A549 (cell line): ENCODE measurements around the gene GPR25. TPM values are rescaled to one million over a fixed set of nuclear protein-coding genes. Genes with fewer than 3 reads are reported as not detected.

Experiments used
- ATAC-seq, 2 experiments: fragments of 200-7000 bp in 1 of 2; fragments of >200 bp in 1 of 2; cut with Nextera tagmentation in 1 of 2; cut with Tn5 transposase in 1 of 2; 3 replicates each; pipeline versions ENCODE4 v1.8.0 to v1.9.1; 2018 to 2020; ENCODE audit warnings: mild to moderate bottlenecking in 1 of 2, moderate library complexity in 1 of 2
- CTCF ChIA-PET: fragments of 300-600 bp; sonication (Branson Sonifier 250); formaldehyde crosslinking; extraction: SDS; loops from one replicate; lab custom pipeline; 2021; ENCODE audit warnings: antibody characterized with exemption, inconsistent platforms; lab: Yijun Ruan, JAX
- POLR2A ChIA-PET: fragments of 350-600 bp; formaldehyde crosslinking; extraction: SDS; loops from one replicate; lab custom pipeline; 2021; ENCODE audit warnings: antibody characterized with exemption, inconsistent platforms; lab: Yijun Ruan, JAX
- DNase-seq, 2 experiments: peaks; one replicate each; pipeline versions ENCODE4 v3.0.0 to v3.0.0-alpha.2; 2011 to 2016; ENCODE audit warnings: low read depth in 1 of 2, low spot score in 1 of 2
- FAIRE-seq: peaks from 2 replicates; lab custom pipeline; 2011; peaks lifted over from hg19 to GRCh38; lab: Jason Lieb, UNC
- H3K27ac ChIP-seq, 2 experiments: fragments of >200 bp; sonication (Bioruptor Twin); formaldehyde crosslinking; 3 replicates each; pipeline ENCODE4 v1.5.1; 2016 to 2017
- H3K4me1 ChIP-seq: fragments of >200 bp; sonication (Bioruptor Twin); formaldehyde crosslinking; 3 replicates; pipeline ENCODE4 v1.6.1; 2016
- H3K4me2 ChIP-seq: fragments of >200 bp; sonication (Bioruptor Twin); formaldehyde crosslinking; 3 replicates; pipeline ENCODE4 v1.6.1; 2016
- H3K4me3 ChIP-seq: fragments of >200 bp; sonication (Bioruptor Twin); formaldehyde crosslinking; 3 replicates; pipeline ENCODE4 v1.5.1; 2016
- H3K9me3 ChIP-seq: fragments of >200 bp; sonication (Bioruptor Twin); formaldehyde crosslinking; 3 replicates; pipeline ENCODE4 v1.6.1; 2016
- BHLHE40 ChIP-seq: IDR thresholded peaks from 2 replicates; pipeline ENCODE4 v1.6.1; 2012; ENCODE audit warnings: low read depth, low read length, inconsistent platforms
- CEBPB ChIP-seq, 2 experiments: fragments of >200 bp in 1 of 2; sonication (Bioruptor Twin) in 1 of 2; formaldehyde crosslinking in 1 of 2; IDR thresholded peaks; 2 replicates each; pipeline ENCODE4 v1.6.1; 2012 to 2016
- CHD2 ChIP-seq: fragments of 150-350 bp; IDR thresholded peaks from 2 replicates; pipeline ENCODE4 v1.6.1; 2014; ENCODE audit warnings: low read length; ENCODE audit not compliant: partially characterized antibody
- CHD4 ChIP-seq: fragments of 200-600 bp; sonication (generic); IDR thresholded peaks from 2 replicates; pipeline ENCODE4 v1.6.1; 2016; ENCODE audit warnings: antibody characterized with exemption, mild to moderate bottlenecking, borderline replicate concordance
- E2F6 ChIP-seq: IDR thresholded peaks from 2 replicates; pipeline ENCODE4 v1.6.1; 2012; ENCODE audit warnings: low read depth, borderline replicate concordance
- EP300 ChIP-seq, 2 experiments: fragments of >200 bp; sonication (Bioruptor Twin); formaldehyde crosslinking; IDR thresholded peaks; 2 replicates in 1 of 2; 3 replicates in 1 of 2; pipeline ENCODE4 v1.6.1; 2016 to 2017
- ESRRA ChIP-seq: fragments of 150-350 bp; IDR thresholded peaks from 2 replicates; pipeline ENCODE4 v1.6.1; 2014; ENCODE audit warnings: mild to moderate bottlenecking, low read length, borderline replicate concordance
- FOSB ChIP-seq: fragments of 250-450 bp; sonication (Bioruptor Pico); IDR thresholded peaks from 2 replicates; pipeline ENCODE4 v1.5.0; 2020; ENCODE audit warnings: mild to moderate bottlenecking, moderate library complexity
- HDAC2 ChIP-seq: fragments of 200-600 bp; sonication (generic); IDR thresholded peaks from 2 replicates; pipeline ENCODE4 v1.6.1; 2016
- HOXB13 ChIP-seq: fragments of 250-450 bp; sonication (Bioruptor Pico); IDR thresholded peaks from 2 replicates; pipeline ENCODE4 v1.5.0; 2020; ENCODE audit warnings: low read depth, mild to moderate bottlenecking, moderate library complexity
- MAFK ChIP-seq: fragments of 450-650 bp; IDR thresholded peaks from 2 replicates; pipeline ENCODE4 v1.6.1; 2014; ENCODE audit not compliant: partially characterized antibody
- MAX ChIP-seq: IDR thresholded peaks from 2 replicates; pipeline ENCODE4 v1.6.1; 2012
- MAZ ChIP-seq: fragments of 150-350 bp; IDR thresholded peaks from 2 replicates; pipeline ENCODE4 v1.6.1; 2014; ENCODE audit warnings: antibody characterized with exemption, low read depth, low read length, borderline replicate concordance
- PBX3 ChIP-seq: IDR thresholded peaks from 2 replicates; pipeline ENCODE4 v1.6.1; 2012
- POLR2A ChIP-seq: IDR thresholded peaks from 2 replicates; pipeline ENCODE4 v1.6.1; 2012; ENCODE audit warnings: mild to moderate bottlenecking, low read length
- RFX5 ChIP-seq: fragments of 450-650 bp; IDR thresholded peaks from 2 replicates; pipeline ENCODE4 v1.7.1; 2014; ENCODE audit warnings: antibody characterized with exemption, mild to moderate bottlenecking, moderate library complexity
- SMC3 ChIP-seq: fragments of >200 bp; sonication (Bioruptor Twin); formaldehyde crosslinking; IDR thresholded peaks from 3 replicates; pipeline ENCODE4 v1.6.1; 2018; ENCODE audit warnings: inconsistent platforms
- SREBF2 ChIP-seq: fragments of 450-650 bp; IDR thresholded peaks from 2 replicates; pipeline ENCODE4 v1.6.1; 2014; ENCODE audit warnings: mild to moderate bottlenecking, moderate library complexity
- TP53 ChIP-seq: fragments of 250-450 bp; sonication (Bioruptor Pico); IDR thresholded peaks from 2 replicates; pipeline ENCODE4 v1.5.0; 2021; ENCODE audit warnings: mild to moderate bottlenecking, moderate library complexity
- ZFP36 ChIP-seq: fragments of 450-650 bp; IDR thresholded peaks from 2 replicates; pipeline ENCODE4 v1.6.1; 2014; ENCODE audit warnings: borderline replicate concordance; ENCODE audit not compliant: partially characterized antibody
- ZNF302 ChIP-seq: fragments of 250-450 bp; sonication (Bioruptor Pico); IDR thresholded peaks from 2 replicates; pipeline ENCODE4 v1.9.0; 2021; ENCODE audit warnings: inconsistent platforms, mild to moderate bottlenecking, moderate library complexity
- WGBS: methylation state at CpG from one replicate; pipeline ENCODE4 v1.1.6; 2017; ENCODE audit errors: missing lambda C conversion rate; 5-methylcytosine and 5-hydroxymethylcytosine counted together
- polyA plus RNA-seq, 4 experiments: library from polyadenylated mRNA; depleted of rRNA in 3 of 4; stranded (reverse); fragments of >200 nt; fragmentation: RNase III in 1 of 4; extraction: RNeasy Plus Mini Kit Qiagen cat#74134 plus additional on column Dnase treatment in 1 of 4; gene quantifications; 2 replicates in 3 of 4; 3 replicates in 1 of 4; pipeline ENCODE4 v1.2.3, GENCODE V29; 2011 to 2017

GPR25 gene
- polyA plus RNA-seq, 2 of the 4 experiments (the other 2 are of a cell fraction): not detected

- H3K4me3 ChIP-seq: no peak overlapping the region
- POLR2A ChIA-PET: interaction anchor here (1.1 to 1.3 kb wide), 2 partner anchors 10 to 21 kb away, joined by 3 to 4 read pairs; no protein-coding TSS in a partner anchor
- no peak overlapping the region for H3K4me2 ChIP-seq
- TF ChIP-seq BHLHE40 (no peak), CEBPB (IDR thresholded peaks at IDR 0.05) (peak in 1 of 2 experiments; percentile 37; a peak in 1 of 4 replicates)
- TF ChIP-seq, all 56 proteins: peak for 1
- FAIRE-seq (no peak), ATAC-seq (peak; percentile 48 to 50; a peak in 4 of 6 replicates), DNase-seq (peak in 1 of 2 experiments; percentile 33)
- WGBS: 68% methylated on average over 7 of the region's 7 CpGs
- H3K4me1 ChIP-seq: peaks cover 16% of the 10 kb centered on the region; the same call in 2 of the 3 replicates
- CTCF ChIA-PET: interaction anchor here (1.2 to 2.4 kb wide), 6 partner anchors 9 to 358 kb away, joined by 3 to 6 read pairs (median 4); partner anchors contain the start of gene INAVA
- no peaks in the 10 kb centered on the region for H3K9me3 ChIP-seq
- peak overlapping the region in 1 of 2 experiments; percentile 11; a peak in 3 of 6 replicates for H3K27ac ChIP-seq
Measured at GRCh38 chr1:200917291-200917817, 44.6 kb downstream of the GPR25 start.

- CTCF ChIA-PET: interaction anchor here (1.3 to 2.4 kb wide), 2 partner anchors 10 to 27 kb away, joined by 4 to 6 read pairs; no protein-coding TSS in a partner anchor
Measured at GRCh38 chr1:200918006-200918405, 45.2 kb downstream of the GPR25 start.

GRCh38 chr1:200919386-200919785, 46.6 kb downstream of the GPR25 start:
- POLR2A ChIA-PET: interaction anchor here (1.2 kb wide), 1 partner anchor 28 kb away, joined by 3 read pairs; no protein-coding TSS in a partner anchor
- FAIRE-seq: no peak

More at GRCh38 chr1:200918006-200918405, 45.2 kb downstream of the GPR25 start:
- ATAC-seq (no peak), DNase-seq (no peak), FAIRE-seq (no peak)
- H3K9me3 ChIP-seq: no peaks in the 10 kb centered on the region
- POLR2A ChIA-PET: interaction anchor here (1.3 kb wide), 1 partner anchor 21 kb away, joined by 3 read pairs; no protein-coding TSS in a partner anchor
- no peak overlapping the region for H3K4me2 ChIP-seq
- peaks cover 16% of the 10 kb centered on the region; the same call in 2 of the 3 replicates for H3K4me1 ChIP-seq
- no peak overlapping the region for H3K27ac ChIP-seq
- no peak overlapping the region for H3K4me3 ChIP-seq
- WGBS: 96% methylated on average over 3 of the region's 3 CpGs
- TF ChIP-seq TP53 (no peak), FOSB (CRISPR knock-in tag) (no peak), MAX (no peak)

GRCh38 chr1:200921571-200922110, 48.9 kb downstream of the GPR25 start:
- no peaks in the 10 kb centered on the region for H3K9me3 ChIP-seq
- H3K27ac ChIP-seq: no peak overlapping the region
- ATAC-seq (no peak), DNase-seq (no peak), FAIRE-seq (no peak)
- H3K4me2 ChIP-seq: no peak overlapping the region
- ChIA-PET POLR2A (no interaction called here), CTCF (interaction anchor here (0.7 to 1.9 kb wide), 4 partner anchors 21 to 62 kb away, joined by 3 to 8 read pairs (median 4); no protein-coding TSS in a partner anchor)
- no peak overlapping the region for H3K4me3 ChIP-seq
- H3K4me1 ChIP-seq: peaks cover 18% of the 10 kb centered on the region; the same call in 2 of the 3 replicates
- WGBS: 89% methylated on average over 9 of the region's 9 CpGs
- TF ChIP-seq EP300 (IDR thresholded peaks at IDR 0.05) (no peak), RFX5 (no peak), ZNF302 (no peak), ZFP36 (no peak), HOXB13 (CRISPR knock-in tag) (no peak), POLR2A (no peak), MAFK (no peak), CHD2 (no peak), PBX3 (no peak), SMC3 (no peak), HDAC2 (no peak), E2F6 (no peak), MAZ (no peak), ESRRA (no peak)

More at GRCh38 chr1:200919386-200919785, 46.6 kb downstream of the GPR25 start:
- Histone ChIP-seq H3K4me1 (peaks cover 26% of the 10 kb centered on the region; the same call in 2 of the 3 replicates), H3K27ac (no peak overlapping the region)
- ATAC-seq: no peak
- no peak for TF ChIP-seq CHD4
- no peak for TF ChIP-seq SREBF2
- TF ChIP-seq, all 56 proteins: peak for 0
- CTCF ChIA-PET: interaction anchor here (0.7 to 1.4 kb wide), 2 partner anchors 9 to 53 kb away, joined by 3 read pairs; no protein-coding TSS in a partner anchor
- H3K9me3 ChIP-seq: no peaks in the 10 kb centered on the region
- 94% methylated on average over 2 of the region's 2 CpGs for WGBS
- no peak overlapping the region for H3K4me3 ChIP-seq
- no peak for DNase-seq
- H3K4me2 ChIP-seq: no peak overlapping the region
